Measurements from ENCODE around the gene PLEKHM2. TPM values are rescaled to one million over a fixed set of nuclear protein-coding genes. Genes with fewer than 3 reads are reported as not detected.

The PLEKHM2 gene
- total and polyA plus RNA-seq, 2 of the 4 experiments (the other 2 are of a cell fraction), result 24.7 to 48.0 TPM

GRCh38 chr1:15712168-15712567, 28.0 kb downstream of the PLEKHM2 start:
- H3K9me1 ChIP-seq (ENCODE audit: insufficient read depth, low read length), result peaks cover 14% of the 10 kb centered on the region
- H4K20me1 ChIP-seq (ENCODE audit: insufficient read depth, low read length), result peaks cover 51% of the 10 kb centered on the region
- H2AFZ ChIP-seq (replicated peaks; ENCODE audit: low read length, poor library complexity), result no peak overlapping the region
- in situ Hi-C loops (cut with MboI; ENCODE audit: low sequenced_read_pairs), result no loop called here
- no peak overlapping the region for H3K56ac ChIP-seq (ENCODE audit: extremely low read depth, insufficient read depth, low read length)
- no peak overlapping the region for H2BK15ac ChIP-seq (ENCODE audit: low read depth, low read length)
- no peak overlapping the region for H3K18ac ChIP-seq (ENCODE audit: low read depth, low read length)
- H3K4me2 ChIP-seq (ENCODE audit: low read depth, low read length), result no peak overlapping the region
- H2BK120ac ChIP-seq (ENCODE audit: low read depth, low read length), result no peak overlapping the region
- WGBS, 2 experiments (ENCODE audit: extremely low coverage in 2 of 2, insufficient read length in 1 of 2), result no CpG with 5 or more reads among the region's 4 CpGs
- H3K4me1 ChIP-seq (ENCODE audit: control insufficient read depth, insufficient read depth, low read length), result peaks cover 9% of the 10 kb centered on the region
- no peaks in the 10 kb centered on the region for H3K27me3 ChIP-seq (ENCODE audit: control insufficient read depth, insufficient read depth, low read length)
- ChIA-PET POLR2A (ENCODE audit: unreplicated experiment) (interaction anchor here (0.6 kb wide), 1 partner anchor 109 kb away, joined by 7 read pairs; no protein-coding TSS in a partner anchor), CTCF (no interaction called here)
- H3K9ac ChIP-seq (ENCODE audit: low read depth, low read length), result no peak overlapping the region
- dilution Hi-C loops (cut with HindIII; ENCODE audit: low sequenced_read_pairs, unreplicated experiment), result no loop called here
- no peak for ATAC-seq (ENCODE audit: low read depth)
- no peak for DNase-seq
- H3K23ac ChIP-seq (ENCODE audit: low read depth, low read length), result no peak overlapping the region
- H3K4me3 ChIP-seq (ENCODE audit: insufficient read depth, low read depth, low read length), result no peak overlapping the region
- H3K14ac ChIP-seq (replicated peaks; ENCODE audit: low read depth, low read length), result no peak overlapping the region
- no peak overlapping the region for H4K91ac ChIP-seq (ENCODE audit: insufficient read depth, low read depth, low read length)
- no peak overlapping the region for H2AK5ac ChIP-seq (ENCODE audit: low read depth, low read length)
- H2BK20ac ChIP-seq (ENCODE audit: low read depth, low read length), result no peak overlapping the region
- H4K5ac ChIP-seq (ENCODE audit: low read depth, low read length), result no peak overlapping the region
- no TSS peak for BruUV-seq (replicated peaks)
- H3K9me3 ChIP-seq (ENCODE audit: control insufficient read depth, insufficient read depth, low read length), result no peaks in the 10 kb centered on the region
- no peak overlapping the region for H4K8ac ChIP-seq (ENCODE audit: low read depth in 2 of 2, low read length in 2 of 2)
- no peak overlapping the region for H3K4ac ChIP-seq (ENCODE audit: low read depth, low read length)
- TF ChIP-seq SMC3 (IDR thresholded peaks at IDR 0.05; ENCODE audit: low read depth, low read length) (no peak), RCOR1 (IDR thresholded peaks at IDR 0.05; ENCODE audit: insufficient replicate concordance, low read length) (no peak), RFX5 (IDR thresholded peaks at IDR 0.05; ENCODE audit: low read depth, low read length) (no peak), CEBPB (IDR thresholded peaks at IDR 0.05; ENCODE audit: low read depth, low read length) (no peak), MAFK (IDR thresholded peaks at IDR 0.05; ENCODE audit: low read depth, low read length) (no peak), FOS (IDR thresholded peaks at IDR 0.05; ENCODE audit: low read depth, low read length) (no peak), MAZ (IDR thresholded peaks at IDR 0.05; ENCODE audit: borderline replicate concordance, low read depth, low read length) (no peak), CTCF (conservative IDR thresholded peaks at IDR 0.05; ENCODE audit: low read depth, low read length) (no peak), POLR2A (IDR thresholded peaks at IDR 0.05; ENCODE audit: low read depth, low read length) (no peak), MXI1 (IDR thresholded peaks at IDR 0.05; ENCODE audit: borderline replicate concordance, low read depth, low read length) (no peak), NFE2L2 (IDR thresholded peaks at IDR 0.05; ENCODE audit: low read depth, low read length) (no peak), CHD1 (IDR thresholded peaks at IDR 0.05; ENCODE audit: low read depth, low read length) (no peak), BHLHE40 (IDR thresholded peaks at IDR 0.05; ENCODE audit: low read depth, low read length) (no peak), RAD21 (IDR thresholded peaks at IDR 0.05; ENCODE audit: low read length) (no peak)
- TF ChIP-seq, protein P1, sequence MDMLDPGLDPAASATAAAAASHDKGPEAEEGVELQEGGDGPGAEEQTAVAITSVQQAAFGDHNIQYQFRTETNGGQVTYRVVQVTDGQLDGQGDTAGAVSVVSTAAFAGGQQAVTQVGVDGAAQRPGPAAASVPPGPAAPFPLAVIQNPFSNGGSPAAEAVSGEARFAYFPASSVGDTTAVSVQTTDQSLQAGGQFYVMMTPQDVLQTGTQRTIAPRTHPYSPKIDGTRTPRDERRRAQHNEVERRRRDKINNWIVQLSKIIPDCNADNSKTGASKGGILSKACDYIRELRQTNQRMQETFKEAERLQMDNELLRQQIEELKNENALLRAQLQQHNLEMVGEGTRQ (IDR thresholded peaks at IDR 0.05; ENCODE audit: low read depth, low read length), result no peak
- TF ChIP-seq, protein P2, sequence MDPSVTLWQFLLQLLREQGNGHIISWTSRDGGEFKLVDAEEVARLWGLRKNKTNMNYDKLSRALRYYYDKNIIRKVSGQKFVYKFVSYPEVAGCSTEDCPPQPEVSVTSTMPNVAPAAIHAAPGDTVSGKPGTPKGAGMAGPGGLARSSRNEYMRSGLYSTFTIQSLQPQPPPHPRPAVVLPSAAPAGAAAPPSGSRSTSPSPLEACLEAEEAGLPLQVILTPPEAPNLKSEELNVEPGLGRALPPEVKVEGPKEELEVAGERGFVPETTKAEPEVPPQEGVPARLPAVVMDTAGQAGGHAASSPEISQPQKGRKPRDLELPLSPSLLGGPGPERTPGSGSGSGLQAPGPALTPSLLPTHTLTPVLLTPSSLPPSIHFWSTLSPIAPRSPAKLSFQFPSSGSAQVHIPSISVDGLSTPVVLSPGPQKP (IDR thresholded peaks at IDR 0.05; ENCODE audit: borderline replicate concordance, low read depth, low read length), result no peak
- H3K36me3 ChIP-seq (ENCODE audit: control insufficient read depth, insufficient read depth, low read length), result peaks cover 13% of the 10 kb centered on the region
- H2BK5ac ChIP-seq (ENCODE audit: low read depth, low read length, poor library complexity, severe bottlenecking), result no peak overlapping the region
- no peak overlapping the region for H2AK9ac ChIP-seq (replicated peaks; ENCODE audit: low read depth, low read length, poor library complexity)
- peaks cover 46 to 69% of the 10 kb centered on the region in 2 experiments for H3K79me1 ChIP-seq (ENCODE audit: low read depth in 1 of 2, low read length in 2 of 2)
- intact Hi-C loops (cut with micrococcal nuclease), result no loop called here
- no peak overlapping the region for H3K27ac ChIP-seq (ENCODE audit: insufficient read depth, low read length)

Data from IMR-90 (cell line).